Activated T-helper 2 cell treated with anti-CD3 and anti-CD28 coated beads, Interferon-gamma antibody, Interleukin-2, Interleukin-4, amounts not matched to agents 10 μg/mL and 5 μg/mL and 100 μg/mL, durations not matched to agents 14 hours and 24 hours and 36 hours (primary cell): Measurements from ENCODE around the gene SEZ6L2. TPM values are rescaled to one million over a fixed set of nuclear protein-coding genes. Genes with fewer than 3 reads are reported as not detected.
A peak's percentile ranks its signal among the peaks of the same experiment; 100 is the strongest.
"Not testable (repeated sequence)": the region's sequence is repeated elsewhere in the genome, so short reads cannot be mapped to it uniquely, and the experiment has no call there.

Experiments
- DNase-seq: peaks from one replicate; pipeline ENCODE4 v3.0.0; 2021; ENCODE audit warnings: low spot score
- H3K27ac Mint-ChIP-seq: one replicate; pipeline ENCODE4 v1.8.0; 2021; ENCODE audit warnings: mixed read lengths
- H3K27me3 Mint-ChIP-seq: one replicate; pipeline ENCODE4 v1.8.0; 2021; ENCODE audit warnings: low read depth, mixed read lengths
- H3K36me3 Mint-ChIP-seq: one replicate; pipeline ENCODE4 v1.8.0; 2021; ENCODE audit warnings: low read depth, mixed read lengths
- H3K4me1 Mint-ChIP-seq: one replicate; pipeline ENCODE4 v1.8.0; 2021; ENCODE audit warnings: low read depth, mixed read lengths
- H3K4me3 Mint-ChIP-seq: one replicate; pipeline ENCODE4 v1.8.0; 2021; ENCODE audit warnings: low read depth, mild to moderate bottlenecking, moderate library complexity, mixed read lengths
- H3K9me3 Mint-ChIP-seq: one replicate; pipeline ENCODE4 v1.8.0; 2021; ENCODE audit warnings: mixed read lengths
- intact Hi-C: fragments of 100-400 bp; cut with micrococcal nuclease; formaldehyde crosslinking; loops from one replicate; pipeline ENCODE4 v1.15.1; 2023
- total RNA-seq: library from RNA; stranded (reverse); gene quantifications from 2 replicates; pipeline ENCODE4 v1.2.3, GENCODE V29; 2022

Gene SEZ6L2
- total RNA-seq, 1 donor from 2014 or later: 0.11 TPM

DNA sequence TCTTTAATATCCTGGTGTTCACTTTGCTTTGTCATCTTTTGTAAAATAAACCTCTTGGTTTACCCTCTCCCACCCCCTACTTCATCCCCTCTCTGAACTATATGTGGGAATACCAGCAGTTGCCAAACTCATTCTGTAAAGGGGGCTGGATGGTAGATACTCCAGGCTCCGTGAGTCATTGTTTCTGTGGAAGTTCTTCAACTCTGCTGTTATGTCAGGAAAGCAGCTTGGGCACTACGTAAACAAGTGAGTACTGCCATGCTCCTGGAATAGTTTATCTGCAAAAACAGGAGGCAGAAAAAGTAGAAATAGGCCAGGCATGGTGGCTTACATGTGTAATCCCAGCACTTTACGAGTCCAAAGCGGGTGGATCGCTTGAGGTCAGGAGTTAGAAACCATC, 61.5 kb downstream of the SEZ6L2 start:
- peaks cover 65% of the 10 kb centered on the region for H3K36me3 Mint-ChIP-seq
- H3K27ac Mint-ChIP-seq: no peak overlapping the region
- intact Hi-C loops: no loop called here

DNA sequence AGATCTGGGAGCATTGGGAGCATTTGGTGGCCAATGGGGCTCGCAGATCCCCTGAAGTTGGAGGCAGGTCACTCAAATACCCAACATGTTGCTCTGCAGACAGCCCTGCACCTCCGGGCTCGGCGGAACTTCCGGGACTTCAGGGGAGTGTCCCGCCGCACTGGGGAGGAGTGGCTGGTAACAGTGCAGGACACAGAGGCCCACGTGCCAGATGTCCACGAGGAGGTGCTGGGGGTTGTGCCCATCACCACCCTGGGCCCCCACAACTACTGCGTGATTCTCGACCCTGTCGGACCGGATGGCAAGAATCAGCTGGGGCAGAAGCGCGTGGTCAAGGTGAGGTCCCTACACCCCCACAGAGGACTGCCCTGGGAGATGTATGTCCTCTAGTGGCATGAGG, 62.7 kb downstream of the SEZ6L2 start:
- intact Hi-C loops: no loop called here

More for the DNA sequence above, 61.5 kb downstream of the SEZ6L2 start:
- Mint-ChIP-seq H3K4me1 (peaks cover 6% of the 10 kb centered on the region), H3K27me3 (no peaks in the 10 kb centered on the region), H3K9me3 (no peaks in the 10 kb centered on the region), H3K4me3 (no peak overlapping the region)
- no peak for DNase-seq

DNA sequence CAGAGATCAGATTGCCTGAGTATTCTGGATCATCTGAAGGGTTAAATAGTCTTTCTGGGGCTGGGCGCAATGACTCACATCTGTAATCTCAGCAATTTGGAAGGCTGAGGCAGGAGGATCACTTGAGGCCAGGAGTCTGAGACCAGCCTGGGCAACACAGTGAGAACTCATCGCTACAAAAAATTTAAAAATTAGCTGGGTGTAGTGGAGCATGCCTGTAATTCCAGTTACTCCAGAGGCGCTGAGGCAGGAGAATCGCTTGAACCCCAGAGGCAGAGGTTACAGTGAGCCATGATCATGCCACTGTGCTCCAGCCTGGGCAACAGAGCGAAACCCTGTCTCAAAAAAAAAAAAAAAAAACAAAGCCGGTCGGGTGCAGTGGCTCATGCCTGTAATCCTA, 63.4 kb downstream of the SEZ6L2 start:
- Mint-ChIP-seq H3K9me3 (no peaks in the 10 kb centered on the region), H3K4me3 (no peak overlapping the region), H3K27me3 (no peaks in the 10 kb centered on the region), H3K36me3 (peaks cover 73% of the 10 kb centered on the region), H3K27ac (no peak overlapping the region), H3K4me1 (peaks cover 6% of the 10 kb centered on the region)
- DNase-seq: no peak
- intact Hi-C loops: no loop called here

More for the DNA sequence above, 62.7 kb downstream of the SEZ6L2 start:
- Mint-ChIP-seq H3K9me3 (no peaks in the 10 kb centered on the region), H3K27ac (no peak overlapping the region), H3K4me3 (no peak overlapping the region), H3K27me3 (no peaks in the 10 kb centered on the region), H3K36me3 (peaks cover 72% of the 10 kb centered on the region), H3K4me1 (peaks cover 6% of the 10 kb centered on the region)
- no peak for DNase-seq

DNA sequence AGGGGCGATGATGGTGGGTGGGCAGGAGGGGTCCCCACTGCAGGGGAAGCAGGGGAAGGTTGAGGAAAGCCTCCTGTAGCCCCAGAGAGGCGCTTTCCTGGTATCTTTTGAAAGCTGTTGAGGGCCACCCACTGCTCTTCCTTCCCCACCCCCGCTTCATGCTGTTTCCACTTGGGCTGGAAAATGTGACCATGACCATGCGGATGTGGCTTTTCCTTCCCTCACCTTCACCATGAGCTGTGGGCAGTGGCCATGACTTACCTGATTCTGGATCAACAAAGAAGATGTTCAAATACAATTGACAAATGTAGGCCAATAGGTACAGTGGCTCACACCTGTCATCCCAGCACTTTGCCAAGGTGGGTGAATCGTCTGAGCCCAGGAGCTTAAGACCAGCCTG, 65.3 kb downstream of the SEZ6L2 start:
- peaks cover 71% of the 10 kb centered on the region for H3K36me3 Mint-ChIP-seq
- H3K4me1 Mint-ChIP-seq: peaks cover 6% of the 10 kb centered on the region
- DNase-seq: no peak
- no peaks in the 10 kb centered on the region for H3K27me3 Mint-ChIP-seq
- no peak overlapping the region for H3K4me3 Mint-ChIP-seq
- intact Hi-C loops: no loop called here
- no peaks in the 10 kb centered on the region for H3K9me3 Mint-ChIP-seq
- H3K27ac Mint-ChIP-seq: no peak overlapping the region

DNA sequence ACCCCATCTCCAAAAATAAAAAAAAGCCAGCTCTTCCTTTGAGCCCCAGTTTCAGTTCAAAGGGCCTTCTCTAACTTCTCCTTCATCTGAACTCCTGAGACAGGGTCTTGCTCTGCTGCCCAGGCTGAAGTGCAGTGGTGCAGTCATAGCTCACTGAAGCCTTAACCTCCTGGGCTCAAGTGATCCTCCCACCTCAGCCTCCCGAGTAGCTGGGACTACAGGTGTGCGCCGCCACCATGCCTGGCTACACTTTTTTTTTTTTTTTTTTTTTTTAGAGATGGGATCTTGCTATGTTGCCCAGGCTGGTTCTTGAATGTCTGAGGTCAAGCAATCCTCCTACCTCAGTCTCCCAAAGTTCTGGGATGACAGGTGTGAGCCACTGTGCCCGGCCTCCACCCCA, 66.1 kb downstream of the SEZ6L2 start:
- not testable (repeated sequence) for H3K27me3 Mint-ChIP-seq
- peaks cover 71% of the 10 kb centered on the region for H3K36me3 Mint-ChIP-seq

DNA sequence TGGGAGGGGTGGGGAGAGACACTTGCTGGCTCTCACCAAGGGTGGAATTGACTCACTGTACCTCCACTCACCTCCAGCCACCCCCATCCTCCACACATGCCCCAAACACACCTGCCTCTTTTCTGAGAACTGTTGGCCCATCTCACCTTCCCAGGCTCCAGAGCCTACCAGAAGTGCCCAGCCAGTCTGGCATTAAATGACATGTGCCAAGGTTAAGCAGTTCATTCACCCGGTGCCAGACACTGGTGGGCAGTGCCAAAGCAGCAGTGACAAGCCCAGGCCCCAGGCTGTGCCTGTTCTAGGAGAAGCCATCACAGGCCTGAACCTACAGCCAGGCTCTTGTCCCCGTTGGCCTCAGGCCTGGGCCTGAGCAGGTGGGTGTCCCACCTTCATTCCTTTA, 67.9 kb downstream of the SEZ6L2 start:
- intact Hi-C loops: no loop called here
- Mint-ChIP-seq H3K9me3 (no peaks in the 10 kb centered on the region), H3K4me3 (no peak overlapping the region), H3K36me3 (peaks cover 62% of the 10 kb centered on the region), H3K27me3 (no peaks in the 10 kb centered on the region), H3K27ac (no peak overlapping the region), H3K4me1 (peaks cover 16% of the 10 kb centered on the region)
- no peak for DNase-seq

More for the DNA sequence above, 66.1 kb downstream of the SEZ6L2 start:
- H3K27ac Mint-ChIP-seq, intact Hi-C loops, H3K4me1 Mint-ChIP-seq, H3K4me3 Mint-ChIP-seq, DNase-seq, H3K9me3 Mint-ChIP-seq: not testable (repeated sequence)

DNA sequence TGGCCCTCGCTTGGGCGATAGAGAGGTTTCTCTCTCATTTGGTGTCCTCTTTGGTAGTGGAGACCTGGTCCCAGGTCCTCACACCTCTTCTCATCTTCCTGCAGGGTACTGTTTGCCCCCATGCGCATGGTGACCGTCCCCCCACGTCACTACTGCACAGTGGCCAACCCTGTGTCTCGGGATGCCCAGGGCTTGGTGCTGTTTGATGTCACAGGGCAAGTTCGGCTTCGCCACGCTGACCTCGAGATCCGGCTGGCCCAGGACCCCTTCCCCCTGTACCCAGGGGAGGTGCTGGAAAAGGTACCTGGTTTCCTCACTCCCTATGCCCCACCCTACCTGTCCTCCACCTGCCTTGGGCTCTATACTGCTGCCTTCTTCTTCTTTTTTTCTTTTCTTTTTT, 68.6 kb downstream of the SEZ6L2 start:
- intact Hi-C loops: no loop called here
- Mint-ChIP-seq H3K4me1 (peaks cover 22% of the 10 kb centered on the region), H3K27me3 (no peaks in the 10 kb centered on the region), H3K9me3 (no peaks in the 10 kb centered on the region), H3K27ac (no peak overlapping the region), H3K4me3 (no peak overlapping the region), H3K36me3 (peaks cover 56% of the 10 kb centered on the region)
- DNase-seq: no peak

DNA sequence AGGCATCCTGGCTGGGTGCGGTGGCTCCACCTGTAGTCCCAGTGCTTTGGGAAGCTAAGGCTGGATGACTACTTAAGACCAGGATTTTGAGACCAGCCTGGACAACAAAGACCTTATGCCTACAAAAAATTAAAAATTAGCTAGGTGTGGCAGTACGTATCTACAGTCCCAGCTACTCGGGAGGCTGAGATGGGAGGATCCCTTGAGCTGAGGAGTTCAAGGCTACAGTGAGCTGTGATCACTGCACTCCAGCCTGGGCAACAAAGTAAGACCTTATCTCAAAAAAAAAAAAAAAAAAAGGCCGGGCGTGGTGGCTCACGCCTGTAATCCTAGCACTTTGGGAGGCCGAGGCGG, 73.0 kb downstream of the SEZ6L2 start:
- peak overlapping the region; percentile 60 for H3K4me3 Mint-ChIP-seq

DNA sequence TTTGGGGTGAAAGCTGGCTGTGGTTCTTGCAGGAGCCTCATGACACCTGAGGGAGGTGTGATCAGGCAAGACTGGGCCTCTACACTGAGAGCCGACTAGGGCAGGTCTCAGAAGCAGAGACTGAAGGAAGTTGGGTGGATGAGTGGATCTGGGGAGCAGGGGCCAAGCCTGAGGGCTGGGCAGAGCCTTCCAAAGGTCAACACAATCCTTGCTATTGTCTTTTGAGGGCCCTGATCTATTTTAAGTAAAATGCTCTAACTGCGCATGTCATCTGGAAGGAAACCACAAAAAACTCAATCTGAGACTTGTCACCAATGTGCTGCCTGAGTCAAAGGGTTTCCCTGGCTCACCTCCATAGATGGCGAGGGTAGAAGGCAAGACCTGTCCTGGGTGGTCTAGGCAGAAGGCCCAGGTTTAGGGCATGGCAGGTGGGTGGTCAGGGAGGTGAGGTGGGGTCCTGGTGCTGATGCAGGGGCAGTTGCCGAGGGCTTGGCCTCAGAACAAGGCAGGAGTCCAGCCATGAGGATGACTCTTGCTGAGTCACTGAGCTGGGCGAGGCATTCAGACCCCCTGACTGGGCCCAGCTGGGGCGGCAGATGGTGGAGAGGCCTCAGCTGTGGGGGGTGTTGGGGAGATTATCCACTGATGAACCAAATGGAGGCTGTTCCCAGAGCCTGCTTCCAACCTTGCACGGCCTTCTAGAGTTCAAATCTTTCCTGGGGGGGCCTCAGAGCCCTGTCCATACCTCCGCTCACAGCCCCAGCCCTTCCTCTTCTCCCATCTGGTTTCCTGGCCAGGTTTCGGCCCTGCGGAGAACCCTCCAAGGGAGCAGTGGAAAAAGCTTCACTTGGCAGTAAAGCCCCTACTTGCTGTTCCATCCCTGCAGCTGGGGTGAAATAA, 74.0 kb downstream of the SEZ6L2 start:
- Mint-ChIP-seq H3K4me1 (peaks cover 37% of the 10 kb centered on the region), H3K9me3 (no peaks in the 10 kb centered on the region), H3K27me3 (no peaks in the 10 kb centered on the region), H3K36me3 (peaks cover 39% of the 10 kb centered on the region), H3K27ac (peak overlapping the region; percentile 86), H3K4me3 (peak overlapping the region; percentile 57)
- DNase-seq: no peak
- intact Hi-C loops: loop anchor here (1.0 kb wide), 1 partner anchor 17 kb away; no protein-coding TSS in a partner anchor

More for the DNA sequence above, 73.0 kb downstream of the SEZ6L2 start:
- peaks cover 42% of the 10 kb centered on the region for H3K36me3 Mint-ChIP-seq
- no peaks in the 10 kb centered on the region for H3K9me3 Mint-ChIP-seq
- no peak for DNase-seq
- H3K27ac Mint-ChIP-seq: no peak overlapping the region
- no peaks in the 10 kb centered on the region for H3K27me3 Mint-ChIP-seq
- intact Hi-C loops: no loop called here
- peaks cover 37% of the 10 kb centered on the region for H3K4me1 Mint-ChIP-seq

DNA sequence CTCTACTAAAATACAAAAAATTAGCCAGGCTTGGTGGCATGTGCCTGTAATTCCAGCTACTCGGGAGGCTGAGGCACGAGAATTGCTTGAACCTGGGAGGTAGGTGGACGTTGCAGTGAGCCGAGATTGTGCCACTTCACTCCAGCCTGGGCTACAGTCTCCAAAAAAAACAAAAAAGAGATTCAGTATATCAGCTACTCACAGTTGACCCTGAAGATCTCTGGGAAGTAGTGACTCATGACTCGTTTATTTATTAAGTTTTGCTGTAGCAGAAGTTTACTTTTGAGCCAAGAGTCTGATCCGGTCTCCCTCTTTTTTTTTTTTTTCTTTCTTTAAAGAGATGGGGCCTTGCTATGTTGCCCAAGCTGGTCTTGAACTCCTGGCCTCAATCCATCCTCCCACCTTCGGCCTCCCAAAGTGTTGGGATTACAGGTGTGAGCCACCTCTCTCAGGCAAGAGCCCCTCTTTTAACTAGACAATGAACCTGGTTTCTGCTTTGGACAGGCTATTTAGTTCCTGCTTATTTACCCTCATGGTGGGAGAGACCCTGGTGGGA, 74.7 kb downstream of the SEZ6L2 start:
- Mint-ChIP-seq H3K36me3 (peaks cover 40% of the 10 kb centered on the region), H3K4me3 (peak overlapping the region; percentile 57), H3K27me3 (no peaks in the 10 kb centered on the region), H3K4me1 (peaks cover 42% of the 10 kb centered on the region), H3K9me3 (no peaks in the 10 kb centered on the region), H3K27ac (peak overlapping the region; percentile 86)
- no peak for DNase-seq
- intact Hi-C loops: loop anchor here (1.0 kb wide), 1 partner anchor 16 kb away; no protein-coding TSS in a partner anchor

DNA sequence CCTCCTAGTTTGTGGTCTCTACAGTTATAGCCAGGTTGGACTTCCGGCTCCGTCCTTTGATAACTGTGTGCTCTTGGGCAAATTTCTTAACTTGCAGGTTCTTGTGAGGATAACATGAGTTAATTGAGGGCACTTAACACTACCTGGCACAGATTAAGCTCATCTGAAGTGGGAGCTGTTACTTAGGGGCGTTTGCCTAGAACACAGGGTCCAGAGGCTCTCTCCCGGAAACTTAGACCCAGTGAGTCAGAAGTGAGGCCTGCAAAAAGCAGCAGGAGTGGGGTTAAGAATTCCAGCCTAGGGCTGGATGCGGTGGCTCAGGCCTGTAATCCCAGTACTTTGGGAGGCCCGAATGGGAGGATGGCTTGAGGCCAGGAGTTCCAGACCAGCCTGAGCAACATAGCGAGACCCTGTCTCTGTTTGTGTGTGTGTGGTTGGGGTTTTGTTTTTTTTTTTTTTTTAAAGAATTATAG, 77.7 kb downstream of the SEZ6L2 start:
- peaks cover 50% of the 10 kb centered on the region for H3K4me1 Mint-ChIP-seq
- DNase-seq: no peak
- peaks cover 55% of the 10 kb centered on the region for H3K36me3 Mint-ChIP-seq
- H3K4me3 Mint-ChIP-seq: peak overlapping the region; percentile 97
- H3K27me3 Mint-ChIP-seq: no peaks in the 10 kb centered on the region
- peak overlapping the region; percentile 90 for H3K27ac Mint-ChIP-seq
- intact Hi-C loops: no loop called here
- no peaks in the 10 kb centered on the region for H3K9me3 Mint-ChIP-seq
